Measurements from ENCODE around the gene MARCHF10. TPM values are rescaled to one million over a fixed set of nuclear protein-coding genes. Genes with fewer than 3 reads are reported as not detected.

The MARCHF10 gene
- total RNA-seq, 1 donor from 2014 or later, result not detected

DNA sequence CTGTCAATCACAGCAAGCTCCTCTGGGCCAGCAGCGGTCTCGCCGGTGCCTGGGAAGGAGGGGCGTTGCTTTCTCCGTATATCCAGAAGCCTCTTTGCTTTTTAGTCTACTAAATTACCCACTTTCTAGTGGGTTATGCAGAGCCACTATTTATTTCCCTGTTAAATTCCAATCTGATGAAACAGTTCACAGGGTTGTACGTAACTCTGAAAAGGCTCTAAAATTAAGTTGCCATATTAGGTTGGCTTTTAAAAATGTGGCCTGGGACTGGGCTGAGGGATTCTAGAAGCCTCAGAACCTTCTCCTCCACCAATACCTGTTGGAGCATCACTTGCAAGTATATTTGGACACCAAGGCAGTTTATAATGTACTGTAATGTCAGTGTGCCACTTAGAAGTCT, 27.2 kb downstream of the MARCHF10 start:
- DNase-seq (no peak), ATAC-seq (ENCODE audit: low read depth) (no peak)
- Mint-ChIP-seq H3K27ac (no peak overlapping the region), H3K4me3 (no peak overlapping the region), H3K9me3 (peaks cover 6% of the 10 kb centered on the region), H3K36me3 (ENCODE audit: low read depth) (no peaks in the 10 kb centered on the region), H3K4me1 (no peaks in the 10 kb centered on the region), H3K27me3 (peaks cover 10% of the 10 kb centered on the region)
- intact Hi-C loops (cut with micrococcal nuclease), result no loop called here
- CTCF ChIA-PET, result no interaction called here
- TF ChIP-seq, protein P1, sequence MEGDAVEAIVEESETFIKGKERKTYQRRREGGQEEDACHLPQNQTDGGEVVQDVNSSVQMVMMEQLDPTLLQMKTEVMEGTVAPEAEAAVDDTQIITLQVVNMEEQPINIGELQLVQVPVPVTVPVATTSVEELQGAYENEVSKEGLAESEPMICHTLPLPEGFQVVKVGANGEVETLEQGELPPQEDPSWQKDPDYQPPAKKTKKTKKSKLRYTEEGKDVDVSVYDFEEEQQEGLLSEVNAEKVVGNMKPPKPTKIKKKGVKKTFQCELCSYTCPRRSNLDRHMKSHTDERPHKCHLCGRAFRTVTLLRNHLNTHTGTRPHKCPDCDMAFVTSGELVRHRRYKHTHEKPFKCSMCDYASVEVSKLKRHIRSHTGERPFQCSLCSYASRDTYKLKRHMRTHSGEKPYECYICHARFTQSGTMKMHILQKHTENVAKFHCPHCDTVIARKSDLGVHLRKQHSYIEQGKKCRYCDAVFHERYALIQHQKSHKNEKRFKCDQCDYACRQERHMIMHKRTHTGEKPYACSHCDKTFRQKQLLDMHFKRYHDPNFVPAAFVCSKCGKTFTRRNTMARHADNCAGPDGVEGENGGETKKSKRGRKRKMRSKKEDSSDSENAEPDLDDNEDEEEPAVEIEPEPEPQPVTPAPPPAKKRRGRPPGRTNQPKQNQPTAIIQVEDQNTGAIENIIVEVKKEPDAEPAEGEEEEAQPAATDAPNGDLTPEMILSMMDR (IDR thresholded peaks at IDR 0.05), result no peak
- POLR2A ChIA-PET, result no interaction called here

DNA sequence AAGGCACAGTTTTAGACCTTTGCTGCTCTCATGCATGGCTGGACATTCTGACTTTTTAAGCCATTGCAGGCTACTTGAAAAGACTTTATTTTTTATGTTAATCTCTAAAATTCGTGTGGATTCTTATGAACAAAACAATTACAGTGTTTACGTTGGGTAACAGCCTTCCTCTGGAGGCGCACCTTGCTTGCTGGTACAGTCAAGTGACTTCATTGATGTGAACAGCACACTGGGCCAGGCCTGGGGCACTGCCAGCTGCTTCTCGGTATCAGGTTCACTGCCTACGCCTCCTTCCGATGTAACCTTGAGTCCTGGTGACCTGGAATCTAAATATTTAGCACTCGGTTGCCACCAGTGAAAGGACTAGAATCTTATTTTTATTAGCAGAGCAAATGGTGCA, 27.8 kb downstream of the MARCHF10 start:
- intact Hi-C loops (cut with micrococcal nuclease), result no loop called here

DNA sequence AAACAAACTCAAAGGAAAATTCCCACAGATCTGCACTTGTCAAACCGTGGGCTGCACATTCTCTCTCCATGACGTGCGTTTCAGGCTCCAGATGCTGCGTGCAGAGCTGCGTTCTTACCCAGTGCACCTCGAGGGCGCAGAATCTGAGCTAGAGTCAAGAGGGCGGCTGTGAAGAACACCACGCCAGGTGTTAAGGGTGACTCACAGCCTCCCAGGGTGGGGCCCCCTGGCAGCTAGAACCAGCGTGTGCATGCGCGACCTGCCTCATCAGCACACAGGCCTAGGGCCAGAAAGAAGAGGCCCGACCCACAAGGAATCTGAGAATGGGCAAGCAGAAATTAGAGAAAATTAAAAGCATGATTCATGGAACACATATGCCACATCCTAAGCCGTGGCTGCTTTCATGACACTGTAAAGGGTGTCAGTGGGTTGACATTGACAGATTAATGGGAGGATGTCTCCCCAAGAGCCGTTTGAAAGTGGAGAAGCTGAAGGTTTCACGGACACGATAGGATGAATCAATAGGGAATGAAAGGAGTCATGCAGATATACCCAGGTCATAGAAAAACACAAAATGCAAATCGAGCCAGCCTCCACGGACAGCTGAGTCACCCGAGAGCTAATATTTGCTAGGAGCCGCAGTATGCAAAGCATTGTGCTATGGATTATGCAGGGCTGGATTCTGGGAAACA, 29.0 kb downstream of the MARCHF10 start:
- H3K9me3 Mint-ChIP-seq, result peaks cover 6% of the 10 kb centered on the region
- ATAC-seq (ENCODE audit: low read depth), result no peak
- H3K4me1 Mint-ChIP-seq, result no peaks in the 10 kb centered on the region
- TF ChIP-seq, protein P1 (IDR thresholded peaks at IDR 0.05), result no peak
- H3K36me3 Mint-ChIP-seq (ENCODE audit: low read depth), result no peaks in the 10 kb centered on the region
- DNase-seq, result no peak
- no peak overlapping the region for H3K4me3 Mint-ChIP-seq
- H3K27me3 Mint-ChIP-seq, result peaks cover 10% of the 10 kb centered on the region
- POLR2A ChIA-PET, result no interaction called here
- CTCF ChIA-PET, result no interaction called here
- H3K27ac Mint-ChIP-seq, result no peak overlapping the region
- intact Hi-C loops (cut with micrococcal nuclease), result no loop called here

More for the DNA sequence above, 27.8 kb downstream of the MARCHF10 start:
- ChIA-PET POLR2A (no interaction called here), CTCF (no interaction called here)
- TF ChIP-seq, protein P1 (IDR thresholded peaks at IDR 0.05), result no peak
- Mint-ChIP-seq H3K27ac (no peak overlapping the region), H3K27me3 (peaks cover 10% of the 10 kb centered on the region), H3K36me3 (ENCODE audit: low read depth) (no peaks in the 10 kb centered on the region), H3K4me3 (no peak overlapping the region), H3K4me1 (no peaks in the 10 kb centered on the region), H3K9me3 (peaks cover 6% of the 10 kb centered on the region)
- DNase-seq (no peak), ATAC-seq (ENCODE audit: low read depth) (no peak)

DNA sequence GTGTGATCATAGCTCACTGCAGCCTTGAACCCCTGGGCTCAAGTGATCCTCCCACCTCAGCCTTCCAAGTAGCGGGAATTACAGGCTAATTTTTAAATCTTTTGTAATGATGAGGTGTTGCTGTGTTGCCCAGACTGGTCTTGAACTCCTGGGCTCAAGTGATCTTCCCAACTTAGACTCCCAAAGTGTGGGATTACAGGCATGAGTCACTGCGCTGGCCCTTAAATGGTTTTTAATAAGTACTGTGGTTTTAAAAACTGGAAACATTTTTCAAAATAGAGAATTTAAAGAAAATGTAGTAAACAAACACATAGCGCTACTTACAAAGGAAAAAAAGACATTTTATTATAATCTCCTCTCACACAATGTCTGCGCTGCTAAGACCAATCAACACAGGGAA, 32.2 kb downstream of the MARCHF10 start:
- TF ChIP-seq, protein P1 (IDR thresholded peaks at IDR 0.05), result no peak
- DNase-seq, result no peak
- H3K36me3 Mint-ChIP-seq (ENCODE audit: low read depth), result no peaks in the 10 kb centered on the region
- ChIA-PET POLR2A (no interaction called here), CTCF (no interaction called here)
- no peak for ATAC-seq (ENCODE audit: low read depth)
- peaks cover 20% of the 10 kb centered on the region for H3K27me3 Mint-ChIP-seq
- no peak overlapping the region for H3K27ac Mint-ChIP-seq
- peaks cover 5% of the 10 kb centered on the region for H3K9me3 Mint-ChIP-seq
- H3K4me1 Mint-ChIP-seq, result no peaks in the 10 kb centered on the region
- no peak overlapping the region for H3K4me3 Mint-ChIP-seq
- intact Hi-C loops (cut with micrococcal nuclease), result no loop called here

DNA sequence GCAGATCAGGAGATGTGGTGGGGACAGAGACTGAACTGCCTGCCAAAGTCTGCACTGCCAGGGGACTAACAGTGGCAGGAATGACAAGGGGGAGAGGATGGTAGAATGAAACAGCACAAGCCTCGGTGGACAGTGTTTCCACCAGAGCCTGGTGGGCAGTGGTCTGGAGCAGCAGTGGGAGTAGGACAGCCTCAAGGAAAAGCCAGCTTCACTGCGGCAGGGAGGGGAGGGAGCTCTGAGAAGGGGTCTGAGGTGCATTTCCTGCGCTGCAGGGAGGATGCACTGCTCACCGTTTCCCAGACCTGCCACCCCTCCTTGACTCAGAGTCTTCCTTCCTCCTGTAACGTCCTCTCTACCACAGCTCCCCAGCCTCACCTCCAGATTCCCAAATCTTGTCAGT, 33.8 kb downstream of the MARCHF10 start:
- POLR2A ChIA-PET, result interaction anchor here (0.6 kb wide), 1 partner anchor 54 kb away, joined by 3 read pairs; no protein-coding TSS in a partner anchor
- H3K27ac Mint-ChIP-seq, result no peak overlapping the region
- H3K36me3 Mint-ChIP-seq (ENCODE audit: low read depth), result no peaks in the 10 kb centered on the region
- peaks cover 5% of the 10 kb centered on the region for H3K9me3 Mint-ChIP-seq
- DNase-seq, result no peak
- TF ChIP-seq, protein P1 (IDR thresholded peaks at IDR 0.05), result no peak
- intact Hi-C loops (cut with micrococcal nuclease), result no loop called here
- peaks cover 20% of the 10 kb centered on the region for H3K27me3 Mint-ChIP-seq
- ATAC-seq (ENCODE audit: low read depth), result no peak
- no peaks in the 10 kb centered on the region for H3K4me1 Mint-ChIP-seq
- CTCF ChIA-PET, result no interaction called here
- no peak overlapping the region for H3K4me3 Mint-ChIP-seq
